NCI-H345 treated with DMSO at 0.1 percent for 48 hours (cell line): ENCODE measurements around the gene CFAP65.

Experiments
- DNase-seq: peaks from one replicate; lab custom pipeline; 2025; ENCODE audit not compliant: unreplicated experiment; lab: John Stamatoyannopoulos, UW

Gene CFAP65

DNA sequence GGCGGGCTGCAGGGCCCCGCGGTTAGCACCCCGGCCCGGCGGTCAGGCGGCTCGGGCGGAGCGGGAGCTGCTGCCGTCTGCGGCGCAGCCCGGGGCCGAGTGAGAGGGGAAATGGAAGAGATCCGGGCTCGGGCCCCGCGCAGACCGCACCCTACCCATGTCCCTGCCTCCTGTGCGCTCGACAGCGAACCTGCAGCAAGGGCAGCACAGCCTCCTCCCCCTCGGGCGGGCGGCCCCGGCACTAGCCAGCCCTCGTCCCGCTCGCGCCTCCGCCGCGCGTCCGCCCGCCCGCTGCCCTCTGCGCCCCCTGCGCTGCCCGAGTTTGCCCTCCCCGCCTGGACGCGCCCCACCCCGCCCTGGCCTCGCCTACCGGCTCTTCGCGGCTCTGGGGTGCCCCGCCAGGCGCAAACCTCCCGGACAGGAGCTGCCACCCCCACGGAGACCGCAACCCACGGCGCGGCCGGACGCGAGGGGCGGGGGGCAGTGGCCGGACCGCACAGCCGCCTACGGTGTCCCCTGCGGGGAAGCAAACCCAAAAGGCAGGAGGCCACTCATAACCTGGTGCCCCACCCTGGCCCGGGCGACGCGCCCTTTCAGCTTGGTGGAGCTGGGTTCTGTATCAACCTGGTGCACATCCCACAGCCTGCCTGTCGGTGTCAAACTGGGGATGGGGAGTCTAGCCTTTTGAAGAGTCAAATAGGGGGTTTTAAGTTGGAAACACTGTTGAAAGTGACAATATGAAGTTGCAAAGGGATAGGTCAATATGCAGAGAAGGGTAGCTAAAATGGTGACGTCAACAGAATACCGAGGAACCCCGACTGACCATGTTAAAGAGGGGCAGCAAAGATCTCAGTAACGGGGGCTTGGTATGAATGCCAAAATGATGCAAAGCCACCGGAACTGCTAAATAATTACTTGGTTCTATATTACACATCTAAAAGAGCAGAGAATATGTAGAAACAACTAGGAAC is 19.8 kb upstream of the CFAP65 start, which contains the start of gene IHH:
IHH (minus strand) TSS at position 101 of the 971 bp plus-strand sequence. CDS start 454 bp downstream, outside the sequence.
- no peak for DNase-seq

DNA sequence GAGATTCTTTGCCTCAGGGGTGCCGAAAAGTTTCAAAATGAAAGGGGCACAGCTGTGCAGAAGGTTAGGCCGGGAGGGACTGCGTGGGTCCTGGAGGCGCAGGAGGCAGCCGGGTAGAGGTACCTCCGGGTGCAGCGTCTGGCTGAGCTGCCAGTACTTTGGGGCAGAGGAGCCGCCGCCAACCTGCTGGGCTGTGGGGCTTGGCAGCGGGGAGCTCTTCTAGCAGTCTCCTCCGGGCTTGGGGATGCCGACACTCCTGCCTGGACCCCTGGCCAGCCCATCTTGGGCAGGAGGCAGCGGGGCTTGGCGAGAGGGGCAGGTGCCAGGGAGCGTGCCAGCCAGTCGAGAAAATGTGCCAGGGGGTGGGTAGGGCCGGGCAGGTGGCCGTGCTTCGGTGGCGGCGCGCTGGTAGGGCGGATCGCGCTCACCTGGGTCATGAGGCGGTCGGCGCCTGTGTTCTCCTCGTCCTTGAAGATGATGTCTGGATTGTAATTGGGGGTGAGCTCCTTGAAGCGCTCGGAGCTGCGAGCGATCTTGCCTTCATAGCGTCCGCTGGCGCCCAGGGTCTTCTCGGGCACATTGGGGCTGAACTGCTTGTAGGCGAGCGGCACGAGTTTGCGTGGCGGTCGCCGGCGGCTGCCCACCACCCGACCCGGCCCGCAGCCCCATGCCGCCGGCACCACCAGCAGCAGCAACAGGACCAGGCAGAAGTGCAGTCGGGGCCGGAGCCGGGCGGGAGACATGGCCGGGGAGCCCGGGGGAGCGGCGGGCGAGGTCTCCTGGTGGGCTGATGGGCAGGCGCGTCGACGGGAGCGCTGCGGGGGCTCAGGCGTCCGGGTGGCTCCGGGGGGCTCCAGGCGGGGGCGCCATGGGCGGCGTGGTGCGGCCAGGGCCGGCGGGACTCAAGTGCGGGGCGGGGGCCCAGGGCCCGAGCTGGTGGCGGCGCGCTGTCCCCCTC is 18.7 kb upstream of the CFAP65 start:
- DNase-seq, result no peak

DNA sequence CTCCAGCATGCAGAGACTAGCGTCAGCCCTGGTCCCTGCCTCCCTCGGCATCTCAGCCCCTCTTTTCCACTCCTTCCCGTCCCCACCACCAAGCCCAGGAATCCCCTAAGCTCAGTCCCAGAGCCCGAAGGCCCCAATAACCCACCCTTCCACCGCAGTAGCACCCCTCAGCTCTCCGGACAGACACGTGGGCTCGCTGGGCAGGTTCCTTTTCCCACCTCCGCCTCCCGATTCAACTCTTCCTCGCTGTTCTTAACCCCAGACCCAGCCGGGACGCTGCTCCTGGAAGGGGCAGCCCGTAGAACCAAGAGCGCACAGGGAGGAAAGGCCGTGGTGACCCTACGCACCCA is 18.0 kb upstream of the CFAP65 start:
- DNase-seq, result no peak

DNA sequence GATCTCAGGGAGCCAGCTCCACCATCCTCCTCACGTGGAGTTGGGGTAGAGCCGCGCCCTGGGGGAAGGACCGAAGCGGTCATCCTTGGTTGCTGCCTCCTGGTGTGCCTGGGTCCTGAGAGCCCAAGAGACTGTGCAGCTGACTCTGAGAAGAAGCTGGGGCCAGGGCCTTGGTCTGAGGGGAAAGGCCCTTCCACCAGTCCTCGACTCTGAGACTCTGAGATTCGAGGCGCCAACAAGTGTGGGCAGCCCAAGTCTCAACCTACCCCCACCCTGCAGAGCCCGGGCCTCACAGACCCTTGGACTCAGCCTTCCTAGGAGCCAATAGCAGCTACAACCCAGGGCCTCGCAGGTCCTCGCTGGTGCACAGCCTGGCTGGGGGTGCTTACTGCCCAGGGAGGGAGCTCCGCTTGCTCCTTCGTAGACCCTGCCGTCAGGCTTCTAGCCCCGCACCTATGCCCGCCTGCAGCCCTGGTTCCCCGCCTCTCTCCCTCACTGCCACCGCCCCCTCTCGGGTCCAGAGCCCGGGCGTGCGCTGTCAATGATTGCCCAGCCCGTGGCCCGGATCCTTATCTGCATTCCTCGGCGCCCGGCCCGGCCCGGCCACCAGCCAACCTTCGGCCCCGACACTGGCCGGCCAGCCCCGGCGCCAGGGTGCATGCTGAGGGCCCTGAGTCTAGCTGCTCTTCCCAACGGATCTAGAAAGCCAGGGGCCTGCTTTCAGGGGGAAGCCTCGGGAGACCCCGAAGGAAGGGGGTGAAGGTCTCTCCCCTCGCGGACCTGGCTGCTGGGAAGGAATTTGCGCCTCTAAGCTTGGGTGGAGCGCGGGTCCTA is 17.4 kb upstream of the CFAP65 start:
- DNase-seq, result no peak

DNA sequence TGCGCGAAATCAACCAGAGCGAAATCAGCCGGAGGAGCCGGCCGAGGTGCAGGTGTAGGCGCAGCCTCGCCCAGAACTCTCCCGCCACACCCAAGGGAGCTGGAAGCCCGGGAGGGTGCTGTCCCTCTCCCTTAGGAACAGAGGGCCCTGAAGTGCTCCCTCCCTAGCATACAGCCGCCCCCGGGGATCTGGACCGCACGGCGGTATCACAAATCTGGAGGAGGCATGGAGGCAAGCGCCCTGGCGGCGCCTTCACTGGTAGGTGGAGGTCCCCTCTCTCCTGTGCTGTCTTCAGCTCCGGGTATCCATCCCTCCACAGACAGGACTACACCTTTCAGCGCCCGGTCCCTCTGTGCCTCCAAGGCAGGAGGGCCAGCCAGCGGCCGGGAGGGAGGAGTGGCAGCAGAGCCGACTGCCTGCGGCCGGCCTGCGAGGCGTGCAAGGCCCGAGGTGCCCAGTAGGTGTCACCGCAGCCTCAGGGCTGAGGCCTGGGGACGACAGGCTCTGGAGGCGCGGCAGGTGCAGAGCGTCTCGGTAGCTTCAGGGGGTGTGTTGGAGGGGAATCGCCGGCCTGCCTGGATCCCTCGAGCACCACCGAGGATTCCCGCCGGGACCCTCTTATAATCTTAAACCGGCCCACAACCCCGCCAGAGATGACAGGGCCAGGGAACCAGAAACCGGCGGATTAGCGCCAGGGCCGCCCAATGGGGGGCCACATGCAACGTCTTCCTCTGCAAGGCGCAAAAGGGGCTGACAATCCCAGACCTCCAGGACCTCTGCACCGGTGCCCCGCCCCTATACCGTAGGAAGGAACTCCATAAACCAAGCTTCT is 16.6 kb upstream of the CFAP65 start:
- peak; percentile 80 for DNase-seq

DNA sequence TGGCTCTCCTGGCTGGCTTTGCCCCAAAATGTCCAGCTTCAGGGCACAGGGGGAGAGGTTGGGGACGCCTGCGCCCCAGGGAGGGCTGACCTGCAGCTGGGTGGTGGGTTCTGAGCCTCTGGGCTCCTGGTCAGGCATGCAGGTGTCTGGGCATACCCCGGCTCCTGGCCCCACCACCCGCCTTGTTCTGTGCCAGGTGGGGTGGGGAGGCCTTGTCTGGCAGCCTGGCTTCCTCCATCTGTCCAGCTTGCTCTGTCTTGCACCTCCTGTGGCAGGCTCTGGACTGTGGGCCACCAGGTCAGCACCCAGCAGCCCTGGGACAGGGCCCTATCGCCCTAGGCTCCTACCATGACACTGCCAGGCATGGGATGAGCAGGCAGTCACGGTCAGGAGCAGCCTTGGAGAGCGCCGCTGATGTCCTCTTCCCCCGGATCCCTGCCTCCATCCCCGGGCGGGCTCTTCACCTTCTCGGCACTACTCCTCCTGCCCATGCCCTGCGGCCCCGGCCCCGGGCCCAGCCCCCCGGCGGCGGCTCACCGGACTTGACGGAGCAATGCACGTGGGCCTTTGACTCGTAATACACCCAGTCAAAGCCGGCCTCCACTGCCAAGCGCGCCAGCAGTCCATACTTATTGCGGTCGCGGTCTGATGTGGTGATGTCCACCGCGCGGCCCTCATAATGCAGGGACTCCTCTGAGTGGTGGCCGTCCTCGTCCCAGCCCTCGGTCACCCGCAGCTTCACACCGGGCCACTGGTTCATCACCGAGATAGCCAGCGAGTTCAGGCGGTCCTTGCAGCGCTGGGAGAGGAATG is 15.8 kb upstream of the CFAP65 start:
- DNase-seq, result no peak

DNA sequence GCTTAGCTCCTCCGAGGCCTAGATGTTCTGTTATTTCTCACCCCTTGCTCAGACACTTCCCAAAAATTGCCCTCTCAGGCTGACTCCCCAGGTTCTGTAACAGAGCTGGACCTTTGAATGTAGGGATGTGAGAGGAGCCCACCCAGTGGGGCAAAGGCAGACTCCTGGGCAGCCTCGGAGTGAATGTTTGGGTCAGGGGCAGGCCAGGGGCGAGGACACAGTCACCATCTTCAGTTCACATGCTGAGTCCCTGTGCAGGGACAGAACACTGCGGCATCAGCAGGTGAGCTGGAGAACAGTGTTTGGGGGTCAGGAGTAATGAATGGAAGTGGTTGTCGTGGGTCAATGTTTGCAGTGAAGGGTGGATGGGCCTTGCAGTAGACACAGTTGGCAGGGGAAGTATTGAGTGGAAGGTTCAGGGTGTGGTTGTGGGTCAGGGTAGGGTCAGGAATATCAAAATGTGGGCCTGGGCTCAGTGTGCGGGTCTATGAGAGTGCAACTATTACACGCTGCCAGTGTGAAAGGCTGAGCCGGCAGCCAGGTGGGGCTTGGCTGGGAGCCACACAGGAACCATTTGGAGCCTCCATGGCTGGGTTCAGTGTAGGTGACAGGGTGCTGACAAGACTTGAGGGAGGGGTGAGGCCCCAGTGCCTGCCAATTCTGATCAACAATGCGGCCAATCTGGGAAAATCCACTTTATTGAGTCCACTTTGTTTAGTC is 15.0 kb upstream of the CFAP65 start:
- DNase-seq, result no peak

DNA sequence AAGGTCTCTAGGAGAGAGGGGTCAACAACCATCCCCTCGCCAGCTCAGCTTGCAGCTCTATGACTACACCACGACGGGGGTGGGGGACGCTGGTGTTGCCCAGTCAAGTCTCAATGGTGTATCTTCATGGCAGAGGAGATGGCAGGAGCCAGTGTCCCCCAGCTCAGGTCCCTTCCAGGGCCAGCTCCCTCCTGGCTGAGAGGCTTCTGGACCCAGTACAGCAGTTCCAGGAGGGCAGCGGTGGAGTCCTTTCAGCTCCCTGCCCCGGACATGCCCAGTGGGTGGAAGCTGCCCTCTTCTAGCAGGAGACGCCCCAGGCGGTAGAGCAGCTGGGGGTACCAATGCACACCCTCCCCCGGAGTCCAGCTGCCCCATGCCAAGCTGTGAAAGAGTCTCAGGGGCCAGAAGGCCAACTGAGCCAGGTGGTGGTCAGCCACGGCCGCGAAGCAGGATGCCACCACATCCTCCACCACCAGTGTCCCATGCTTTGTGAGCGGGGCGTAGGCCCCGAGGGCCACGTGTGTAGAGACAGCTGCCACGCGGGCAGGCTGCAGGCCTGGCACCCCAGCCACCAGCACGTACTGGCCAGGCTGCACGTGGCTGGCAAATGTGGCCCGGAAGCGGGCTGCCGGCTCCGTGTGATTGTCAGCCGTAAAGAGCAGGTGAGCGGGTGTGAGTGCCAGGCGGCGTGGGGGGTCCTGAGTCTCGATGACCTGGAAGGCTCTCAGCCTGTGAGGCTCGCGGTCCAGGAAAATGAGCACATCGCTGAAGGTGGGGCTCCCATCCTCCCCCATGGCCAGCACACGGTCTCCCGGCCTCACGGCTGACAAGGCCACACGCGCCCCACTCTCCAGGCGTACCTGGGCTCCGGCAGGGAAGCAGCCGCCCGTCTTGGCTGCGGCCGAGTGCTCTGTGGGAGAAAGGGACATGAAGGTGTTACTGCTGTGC is 13.9 kb upstream of the CFAP65 start:
- no peak for DNase-seq

DNA sequence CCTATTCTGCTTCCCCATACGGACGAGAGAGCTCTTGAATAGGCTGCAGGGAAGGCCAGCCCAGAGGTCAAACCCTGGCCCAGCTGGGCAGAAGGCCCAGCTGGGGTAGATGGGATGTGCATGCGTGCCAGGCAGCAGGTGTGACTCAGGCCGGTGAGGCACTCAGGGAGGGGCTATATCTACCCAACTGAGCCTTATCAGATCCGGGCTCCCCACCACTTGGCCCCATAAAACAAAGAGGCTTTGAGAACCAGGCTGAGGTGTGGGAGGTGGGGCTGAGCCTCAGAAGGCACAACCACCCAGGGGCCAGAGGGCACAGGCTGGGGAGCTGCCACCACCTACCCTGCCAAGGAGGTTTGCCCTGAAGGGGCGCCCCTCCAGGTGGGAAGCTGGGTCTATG is 8.0 kb upstream of the CFAP65 start:
- no peak for DNase-seq

DNA sequence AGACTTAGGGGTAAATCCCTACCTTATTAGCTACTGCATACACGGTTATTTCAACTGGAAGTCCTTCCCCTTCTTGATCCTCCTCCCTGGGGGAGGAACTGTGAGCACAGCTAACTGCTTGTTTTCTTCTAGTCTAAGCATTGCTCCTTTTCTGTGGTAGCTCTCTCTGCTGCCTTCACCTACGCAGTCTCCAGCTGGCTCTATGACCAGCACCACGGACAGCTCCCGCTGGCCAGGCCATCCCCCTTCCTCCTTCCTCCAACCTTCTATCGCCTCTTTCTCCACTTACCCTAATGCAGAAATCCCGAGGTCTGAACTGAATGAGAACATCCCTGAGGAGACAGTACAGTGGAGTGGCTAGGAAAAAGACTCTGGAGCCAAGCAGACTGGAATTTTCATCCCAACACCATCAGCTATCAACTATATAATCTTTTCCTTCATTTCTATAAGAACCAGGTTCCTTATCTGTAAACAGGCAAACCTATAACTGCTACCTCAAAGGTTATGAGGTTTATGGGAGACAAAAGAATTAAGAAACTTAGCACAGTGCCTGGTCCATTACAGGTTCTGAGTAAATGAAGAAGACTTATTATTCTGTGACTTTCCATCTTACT is 4.7 kb upstream of the CFAP65 start:
- DNase-seq, result no peak

DNA sequence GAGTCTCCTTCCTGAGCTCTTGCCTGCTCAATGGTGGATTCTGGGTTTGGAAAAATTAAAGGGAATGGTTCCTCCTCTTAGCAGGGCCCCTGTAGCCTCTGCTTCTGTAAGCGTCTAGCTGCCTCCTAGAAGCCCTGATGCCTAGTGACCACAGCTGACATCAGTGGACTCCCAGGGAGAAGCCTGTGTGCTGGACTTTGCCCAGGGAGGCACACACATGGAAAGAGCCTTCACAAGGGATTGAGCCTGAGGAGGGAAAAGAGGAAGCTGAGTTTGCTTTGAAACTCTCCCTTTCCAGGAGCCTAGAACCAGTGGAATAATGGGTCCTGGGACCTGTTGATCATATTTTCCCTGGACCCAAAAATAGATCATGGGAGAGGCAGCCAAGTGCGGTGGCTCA is 1.4 kb upstream of the CFAP65 start:
- no peak for DNase-seq

DNA sequence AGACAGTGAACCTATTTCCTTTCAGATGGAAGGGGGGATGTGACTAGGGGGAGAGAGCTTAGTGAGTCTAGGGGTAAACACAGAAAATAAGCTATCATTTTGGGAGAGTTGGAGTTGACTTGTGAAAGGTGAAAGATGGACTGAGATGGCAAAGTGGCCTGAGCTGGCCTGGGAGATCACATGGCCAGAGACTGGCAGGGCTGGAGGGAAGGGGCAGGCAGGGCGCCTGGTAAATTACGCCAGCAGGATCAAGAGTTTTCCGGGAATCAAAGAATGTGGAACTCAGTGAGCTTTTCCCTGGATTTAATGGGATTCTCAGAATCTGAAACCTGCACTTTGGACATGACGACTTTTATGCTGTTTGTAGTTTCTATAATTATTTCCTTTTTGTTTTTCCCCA is 841 bp upstream of the CFAP65 start:
- no peak for DNase-seq

DNA sequence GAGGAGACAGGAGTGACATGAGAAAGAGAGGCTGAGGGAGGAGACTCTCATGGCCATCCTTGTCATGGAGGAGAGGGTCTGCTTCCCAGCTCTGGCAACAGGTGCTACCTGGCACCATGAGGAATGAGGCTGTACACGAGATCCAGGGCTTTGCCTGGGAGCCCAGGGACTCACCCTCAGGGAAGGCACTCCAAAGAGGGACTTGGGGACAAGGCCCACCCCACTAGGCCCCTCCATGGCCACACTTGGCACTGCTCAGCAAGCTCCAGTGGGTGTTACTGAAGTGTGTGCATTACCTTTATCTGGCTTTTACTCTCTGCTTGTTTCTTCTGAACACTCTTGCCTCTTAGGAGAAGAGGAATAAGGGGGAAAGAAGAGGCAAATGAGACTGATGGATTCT is 2.7 kb downstream of the CFAP65 start:
- DNase-seq, result no peak

DNA sequence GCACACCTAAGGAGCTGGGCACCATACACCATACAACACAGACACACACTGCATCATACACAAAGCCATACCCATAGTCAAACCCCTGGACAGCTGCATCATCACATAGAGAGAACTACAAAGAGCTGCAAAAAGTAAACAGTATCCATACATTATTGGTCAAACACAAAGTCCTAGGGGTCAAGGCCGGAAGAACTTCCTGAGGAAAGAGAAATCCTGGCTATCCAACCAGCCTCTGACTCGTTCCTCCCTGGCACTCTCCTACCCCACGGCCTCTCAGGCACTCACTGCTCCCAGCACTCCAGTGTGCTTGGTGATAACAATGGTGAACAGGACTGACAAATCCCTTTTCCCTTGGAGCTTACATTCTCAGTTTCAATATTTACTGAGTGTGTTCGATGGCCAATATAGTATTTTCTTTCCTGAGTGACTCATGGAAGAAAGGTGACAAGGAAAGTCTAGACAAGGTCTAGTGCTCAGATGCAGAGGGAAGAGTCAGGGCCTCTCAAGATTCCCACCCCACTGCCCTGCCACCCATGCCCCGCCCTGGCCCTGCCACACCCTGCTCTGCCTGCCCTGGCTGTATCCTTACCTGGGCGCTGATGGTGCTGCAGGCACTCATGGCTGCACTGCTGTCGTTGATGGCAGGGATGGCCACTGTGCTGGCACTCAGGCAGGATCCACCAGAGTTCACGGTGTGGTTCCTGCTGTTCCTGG is 3.4 kb downstream of the CFAP65 start:
- DNase-seq, result no peak

DNA sequence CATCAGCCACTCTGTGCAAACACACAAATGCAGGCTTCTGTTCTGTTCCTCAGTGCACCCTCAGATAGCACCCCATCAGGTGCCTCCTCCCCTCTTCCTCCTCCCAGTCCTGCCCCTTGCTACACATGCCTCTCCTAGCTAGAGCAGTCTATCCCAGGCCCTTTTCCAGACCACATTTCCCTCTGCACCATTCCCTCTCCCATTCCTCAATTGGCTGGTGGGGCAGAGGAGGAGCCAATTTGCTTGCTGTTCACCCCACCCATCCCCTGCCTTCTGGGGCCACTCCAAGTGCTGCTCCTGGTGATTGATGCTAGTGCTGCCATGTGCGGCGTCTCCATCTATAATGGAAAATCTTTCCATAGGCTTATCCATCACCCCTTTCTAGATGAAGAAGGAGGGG is 5.4 kb downstream of the CFAP65 start:
- DNase-seq, result no peak

DNA sequence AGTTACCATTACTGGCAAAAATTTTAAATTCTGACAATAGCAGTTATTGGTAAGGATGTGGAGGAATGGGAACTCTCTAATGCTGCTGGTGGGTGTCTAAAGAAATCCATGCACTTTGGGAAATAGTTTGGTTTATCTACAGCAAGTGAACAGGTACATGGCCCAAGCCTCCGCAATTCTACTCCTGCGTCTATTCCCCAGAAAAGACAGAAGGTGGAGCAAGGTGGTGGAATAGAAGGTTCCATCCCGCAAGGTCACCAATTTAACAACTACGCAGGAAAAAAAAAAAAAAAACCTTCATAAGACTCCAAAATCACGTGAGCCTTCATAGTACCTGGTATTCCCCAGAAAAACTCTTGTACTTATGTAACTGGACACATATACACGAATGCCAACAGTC is 6.5 kb downstream of the CFAP65 start:
- no peak for DNase-seq
